ENCODE data around the gene GRIN2A.

- TF ChIP-seq CTCF (IDR thresholded peaks at IDR 0.05 in 8 of 11, conservative IDR thresholded peaks at IDR 0.05 in 3 of 11), result no peak
- no peak for TF ChIP-seq POLR2A (IDR thresholded peaks at IDR 0.05)
These were observed 204.0 kb downstream of the GRIN2A start for GRCh38 chr16:9978160-9978725.

Measured in spleen (tissue), 7 donors.